Spleen (tissue), 7 donors: ENCODE data around the gene CHCHD6.

Experiments
- POLR2A ChIP-seq, 3 donors: fragments of 450-650 bp; IDR thresholded peaks; one replicate each; pipeline ENCODE4 v1.5.1; 2017; ENCODE audit warnings: antibody characterized with exemption in 3 of 3, mild to moderate bottlenecking in 1 of 3
- POLR2AphosphoS5 ChIP-seq, 3 donors: sonication (generic); formaldehyde crosslinking; IDR thresholded peaks; one replicate each; pipeline ENCODE4 v1.5.1; 2017; ENCODE audit warnings: antibody characterized with exemption in 3 of 3
- TF ChIP-seq, protein P1 (sequence below), 11 experiments: fragments of 200-600 bp in 7 of 11; fragments of 450-650 bp in 4 of 11; sonication (generic) in 4 of 11; IDR thresholded peaks in 8 of 11; conservative IDR thresholded peaks in 3 of 11; 1 replicate in 7 of 11; 2 replicates in 4 of 11; pipeline versions ENCODE4 v1.4.0 to v1.8.0; 2016 to 2021; ENCODE audit warnings: antibody characterized with exemption in 11 of 11, inconsistent platforms in 4 of 11, mild to moderate bottlenecking in 1 of 11
- donor health status: DM: no; HTN: no; CAD: no; lungs with moderate emphysema.
- donor health status: DM: no; HTN: no; CAD: no.
- donor health status: DM: no; HTN: no; CAD: no.

DNA sequence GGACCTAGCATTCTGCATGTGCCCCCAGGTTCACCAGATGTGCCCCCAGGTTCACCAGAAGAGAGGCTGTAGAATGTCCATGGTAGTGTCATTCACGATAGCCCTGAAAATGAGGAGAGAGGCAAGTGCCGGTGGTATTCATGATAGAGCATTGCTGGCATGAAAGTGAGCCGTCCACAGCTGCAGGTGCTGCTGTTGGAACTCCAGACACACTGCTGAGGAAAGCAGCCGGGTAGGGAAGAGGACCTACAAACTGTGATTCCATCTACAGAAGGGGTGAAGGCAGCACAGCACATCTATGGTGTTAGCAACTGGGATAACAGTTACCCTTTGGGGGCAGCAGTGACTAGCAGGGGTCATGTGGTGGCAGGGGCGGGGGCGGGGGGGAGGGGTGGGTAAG is 153.9 kb downstream of the CHCHD6 start:
- TF ChIP-seq, protein P1, sequence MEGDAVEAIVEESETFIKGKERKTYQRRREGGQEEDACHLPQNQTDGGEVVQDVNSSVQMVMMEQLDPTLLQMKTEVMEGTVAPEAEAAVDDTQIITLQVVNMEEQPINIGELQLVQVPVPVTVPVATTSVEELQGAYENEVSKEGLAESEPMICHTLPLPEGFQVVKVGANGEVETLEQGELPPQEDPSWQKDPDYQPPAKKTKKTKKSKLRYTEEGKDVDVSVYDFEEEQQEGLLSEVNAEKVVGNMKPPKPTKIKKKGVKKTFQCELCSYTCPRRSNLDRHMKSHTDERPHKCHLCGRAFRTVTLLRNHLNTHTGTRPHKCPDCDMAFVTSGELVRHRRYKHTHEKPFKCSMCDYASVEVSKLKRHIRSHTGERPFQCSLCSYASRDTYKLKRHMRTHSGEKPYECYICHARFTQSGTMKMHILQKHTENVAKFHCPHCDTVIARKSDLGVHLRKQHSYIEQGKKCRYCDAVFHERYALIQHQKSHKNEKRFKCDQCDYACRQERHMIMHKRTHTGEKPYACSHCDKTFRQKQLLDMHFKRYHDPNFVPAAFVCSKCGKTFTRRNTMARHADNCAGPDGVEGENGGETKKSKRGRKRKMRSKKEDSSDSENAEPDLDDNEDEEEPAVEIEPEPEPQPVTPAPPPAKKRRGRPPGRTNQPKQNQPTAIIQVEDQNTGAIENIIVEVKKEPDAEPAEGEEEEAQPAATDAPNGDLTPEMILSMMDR (IDR thresholded peaks at IDR 0.05 in 8 of 11, conservative IDR thresholded peaks at IDR 0.05 in 3 of 11): no peak
- TF ChIP-seq POLR2A (IDR thresholded peaks at IDR 0.05): no peak
- TF ChIP-seq POLR2AphosphoS5 (IDR thresholded peaks at IDR 0.05): no peak
